Measurements from ENCODE around the gene ARHGEF3.
"Not testable (repeated sequence)": the region's sequence is repeated elsewhere in the genome, so short reads cannot be mapped to it uniquely, and the experiment has no call there.

Gene ARHGEF3

GRCh38 chr3:56769116-56769707 is 32.5 kb downstream of the ARHGEF3 start:
- no peak for DNase-seq

GRCh38 chr3:56764904-56765547 is 36.7 kb downstream of the ARHGEF3 start:
- no peak for DNase-seq

- DNase-seq = no peak
Measured at GRCh38 chr3:56764184-56764583, 37.6 kb downstream of the ARHGEF3 start.

GRCh38 chr3:56763233-56763632 is 38.5 kb downstream of the ARHGEF3 start:
- no peak for DNase-seq

DNA sequence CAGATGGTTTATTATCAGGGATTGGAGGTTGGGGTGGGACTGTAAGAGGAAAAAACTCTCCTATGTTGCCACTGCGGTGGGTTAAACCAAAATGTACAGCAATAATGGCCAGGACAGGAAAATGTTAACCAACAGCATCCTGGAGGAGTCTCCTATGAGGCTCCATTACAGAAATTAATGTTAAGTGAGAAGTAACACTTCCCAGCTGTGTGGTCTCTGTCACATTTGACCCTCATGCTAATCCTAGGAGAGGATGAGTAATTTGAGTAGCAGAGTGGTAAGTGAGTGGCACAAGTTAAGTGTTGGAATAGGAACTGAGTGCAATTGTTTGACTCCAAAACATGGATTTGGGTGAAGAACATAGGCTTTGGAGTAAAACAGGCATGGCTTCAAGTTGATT is 39.0 kb downstream of the ARHGEF3 start:
- no peak for DNase-seq

DNA sequence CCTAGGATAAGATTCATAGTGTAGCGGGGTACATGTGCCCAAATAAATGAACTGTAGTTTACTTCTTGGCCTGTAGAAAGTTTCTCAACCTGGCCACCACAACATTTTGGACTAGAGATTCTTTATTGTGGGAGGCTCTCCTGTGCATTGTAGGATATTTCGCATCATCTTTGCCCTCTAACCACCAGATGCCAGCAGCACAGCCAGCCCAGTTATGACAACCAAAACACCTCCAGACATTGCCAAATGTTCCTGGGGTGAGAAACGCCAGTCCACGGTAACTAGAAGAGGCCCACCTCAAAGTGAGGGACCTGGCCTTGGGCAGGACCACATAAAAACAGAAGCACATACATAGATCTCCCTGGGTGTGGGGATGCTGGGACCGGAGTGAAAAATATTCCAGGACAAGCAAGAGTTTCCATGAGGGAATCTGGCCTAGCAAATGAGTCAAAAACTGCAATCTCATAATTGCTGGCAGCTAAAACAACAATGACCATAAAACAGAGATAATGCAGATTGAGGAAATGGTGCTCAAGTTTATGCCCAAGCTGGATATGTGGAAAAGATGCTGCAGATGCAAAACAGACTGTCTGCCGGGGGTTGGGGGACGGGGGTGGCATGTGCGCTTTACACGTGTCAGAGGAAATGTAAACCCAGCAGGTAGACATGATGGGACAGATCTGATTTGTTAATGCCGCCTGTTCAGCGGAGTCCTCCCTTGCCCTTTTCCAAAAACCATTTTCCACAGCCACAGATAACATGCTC is 39.7 kb downstream of the ARHGEF3 start:
- DNase-seq = no peak

DNA sequence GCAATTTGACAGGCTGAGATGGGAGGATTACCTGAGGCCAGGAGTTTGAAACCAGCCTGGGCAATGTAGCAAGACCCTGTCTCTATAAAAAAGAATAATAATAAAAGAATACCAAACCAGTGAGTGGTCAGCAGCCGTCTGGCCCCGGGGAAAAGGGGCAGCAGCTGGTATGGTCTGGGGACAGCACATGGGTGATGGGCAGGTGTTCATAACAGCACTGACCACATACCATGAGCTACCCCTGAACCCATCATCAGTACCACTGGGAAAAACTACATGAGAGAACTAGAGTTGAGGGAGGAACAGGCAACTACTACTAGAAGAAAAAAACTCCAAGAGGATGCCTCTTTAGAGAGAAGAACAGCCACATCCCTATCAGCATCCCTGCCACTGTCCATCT is 40.7 kb downstream of the ARHGEF3 start:
- no peak for DNase-seq

DNA sequence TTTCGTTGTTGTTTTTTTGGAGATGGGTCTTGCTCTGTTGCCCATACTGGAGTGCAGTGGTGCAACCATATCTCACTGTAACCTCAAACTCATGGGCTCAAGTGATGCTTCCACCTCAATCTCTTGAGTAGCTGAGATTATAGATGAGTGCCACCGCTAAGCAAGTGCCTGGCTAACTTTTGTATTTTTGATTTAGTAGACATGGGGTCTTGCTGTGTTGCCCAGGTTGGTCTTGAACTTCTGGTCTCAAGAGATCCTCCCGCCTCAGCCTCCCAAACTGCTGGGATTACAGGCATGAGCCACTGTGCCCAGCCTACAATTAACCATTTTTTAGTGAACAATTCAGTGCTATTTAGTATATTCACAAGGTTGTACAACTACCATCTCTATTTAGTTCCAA is 42.2 kb downstream of the ARHGEF3 start:
- no peak for DNase-seq

- no peak for DNase-seq
Measured at GRCh38 chr3:56758539-56758981, 43.2 kb downstream of the ARHGEF3 start.

DNA sequence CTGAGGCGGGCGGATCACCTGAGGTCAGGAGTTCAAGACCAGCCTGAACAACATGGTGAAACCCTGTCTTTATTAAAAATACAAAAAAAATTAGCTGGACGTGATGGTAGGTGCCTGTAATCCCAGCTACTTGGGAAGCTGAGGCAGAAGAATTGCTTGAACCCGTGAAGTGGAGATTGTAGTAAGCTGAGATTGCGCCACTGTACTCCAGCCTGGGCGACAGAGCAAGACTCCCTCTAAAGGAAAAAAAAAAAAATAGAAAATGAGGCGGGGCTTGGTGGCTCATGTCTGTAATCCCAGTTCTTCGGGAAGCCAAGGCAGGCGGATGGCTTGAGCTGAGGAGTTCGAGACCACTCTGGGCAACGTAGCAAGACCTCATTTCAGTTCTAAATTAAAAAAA is 43.7 kb downstream of the ARHGEF3 start:
- not testable (repeated sequence) for DNase-seq

DNA sequence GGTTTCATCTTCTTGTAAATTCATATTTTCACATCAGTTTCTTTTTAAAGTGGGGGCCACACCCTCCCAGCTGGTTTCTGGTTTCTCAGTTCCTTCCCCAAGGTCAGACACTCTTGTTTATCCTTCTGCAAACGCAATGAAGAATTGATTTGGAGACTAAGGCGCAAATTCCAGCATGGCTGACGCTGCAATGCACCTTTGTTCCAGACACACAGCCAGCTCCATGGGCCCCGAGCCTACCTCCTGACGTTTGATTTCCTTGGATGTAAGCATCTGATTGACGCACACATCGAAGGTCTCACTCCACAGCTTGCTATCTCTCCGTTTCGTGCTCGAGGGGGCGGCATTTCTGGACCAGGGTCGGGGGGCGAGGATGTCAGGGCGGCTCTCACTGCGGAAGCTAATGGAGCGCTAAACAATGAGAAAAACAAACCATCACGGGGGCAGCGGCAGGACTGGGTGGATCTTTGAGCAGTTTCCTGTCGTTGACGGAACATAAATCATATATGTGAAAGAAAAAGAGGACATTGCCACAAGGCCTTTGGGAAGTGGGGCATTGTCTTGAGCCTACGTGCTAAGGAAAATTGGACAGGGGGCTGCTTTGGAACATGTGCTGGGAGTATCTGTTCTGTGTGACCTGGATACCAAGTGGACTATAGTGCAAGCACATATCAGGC is 46.9 kb downstream of the ARHGEF3 start:
- DNase-seq = no peak

DNA sequence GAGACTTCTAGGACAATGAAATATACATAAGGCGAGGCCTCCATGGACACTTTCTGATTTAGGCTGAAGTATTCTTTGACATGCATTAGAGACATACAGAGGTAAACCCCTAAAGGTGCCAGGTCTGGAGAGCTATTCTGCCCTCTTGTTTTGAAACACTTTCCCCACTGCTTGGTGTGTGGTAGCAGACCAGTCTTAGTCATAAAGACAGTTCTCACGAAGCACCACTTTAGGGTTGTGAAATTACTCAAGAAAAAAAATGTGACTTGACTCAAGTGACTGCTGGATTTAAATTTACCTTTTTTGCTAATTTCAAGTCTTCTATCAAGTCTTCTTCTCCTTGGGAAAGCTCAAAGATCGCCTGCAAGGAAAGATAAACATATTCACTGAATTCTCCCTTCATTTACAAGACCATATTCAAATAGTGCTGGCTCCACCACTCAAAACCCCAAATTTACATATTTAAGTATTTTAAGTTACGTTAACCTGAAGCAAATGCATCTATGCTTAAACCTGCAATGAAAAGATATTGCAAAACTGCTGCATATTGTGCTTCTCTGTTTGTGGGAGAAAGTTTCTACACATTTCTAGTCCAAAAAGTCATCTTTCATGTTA is 48.4 kb downstream of the ARHGEF3 start:
- no peak for DNase-seq

- no peak for DNase-seq
Measured at GRCh38 chr3:56751056-56751707, 50.6 kb downstream of the ARHGEF3 start.

- no peak for DNase-seq
Measured at GRCh38 chr3:56748663-56749231, 53.0 kb downstream of the ARHGEF3 start.

GRCh38 chr3:56747150-56747549 is 54.6 kb downstream of the ARHGEF3 start:
- DNase-seq = no peak

- DNase-seq = no peak
Measured at GRCh38 chr3:56744016-56744415, 57.7 kb downstream of the ARHGEF3 start.

DNA sequence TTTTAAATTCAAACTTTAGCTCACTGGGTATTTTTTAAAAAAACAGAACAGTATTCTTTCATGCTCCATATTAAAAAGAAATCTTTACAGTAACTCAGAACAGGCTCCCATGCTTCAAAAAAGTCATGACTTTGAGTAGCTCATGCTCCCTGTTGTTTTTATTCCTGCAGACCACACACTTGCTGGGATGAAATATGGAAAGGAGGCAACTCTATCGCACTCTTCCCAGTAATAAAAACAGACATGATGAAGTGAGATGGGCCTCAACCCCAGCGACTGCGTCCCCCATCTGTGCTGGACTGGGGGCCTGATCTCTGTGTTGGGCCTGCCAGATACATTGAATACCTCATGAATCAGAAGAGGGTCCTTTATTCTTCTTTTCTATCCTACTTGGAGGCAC is 58.9 kb downstream of the ARHGEF3 start:
- DNase-seq = no peak

DNA sequence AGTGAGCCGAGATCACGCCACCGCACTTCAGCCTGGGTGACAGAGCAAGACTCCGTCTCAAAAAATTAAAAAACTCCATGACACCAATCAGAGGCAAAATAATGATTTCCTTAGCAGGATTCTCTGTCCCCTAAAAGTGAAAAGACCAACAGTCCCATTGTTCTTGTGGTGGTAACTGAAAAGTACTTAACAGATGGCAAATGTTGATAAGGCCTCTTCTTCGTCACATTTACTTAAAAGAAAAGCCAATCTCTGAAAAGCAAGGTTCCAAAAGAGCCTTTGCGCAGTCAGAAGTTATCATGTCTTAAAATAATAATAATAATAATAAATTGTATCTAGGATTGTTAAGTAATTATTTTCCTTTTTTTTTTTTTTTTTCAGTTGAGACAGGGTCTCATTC is 62.7 kb downstream of the ARHGEF3 start:
- DNase-seq = no peak

- DNase-seq = no peak
Measured at GRCh38 chr3:56737006-56737405, 64.7 kb downstream of the ARHGEF3 start.

DNA sequence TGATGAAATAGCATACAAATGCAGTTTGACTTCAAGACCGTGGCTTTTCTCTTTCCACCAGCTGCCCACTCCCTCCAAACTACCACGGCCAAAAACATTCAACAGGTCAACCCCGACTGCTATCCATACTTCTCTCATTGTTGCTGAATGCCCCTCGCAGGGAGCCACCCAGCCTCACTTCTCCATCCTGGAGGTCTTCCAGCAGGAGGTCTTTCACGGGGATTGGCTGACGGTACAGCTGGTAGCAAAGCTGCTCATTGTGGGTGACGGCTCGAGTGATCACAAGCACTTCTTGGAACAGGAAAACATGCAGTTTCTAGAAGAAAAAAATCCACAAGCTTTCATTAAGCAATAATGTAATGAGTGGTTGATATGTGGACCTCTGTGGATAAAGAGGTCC is 69.6 kb downstream of the ARHGEF3 start:
- DNase-seq = no peak

GRCh38 chr3:56725175-56725574 is 76.6 kb downstream of the ARHGEF3 start:
- DNase-seq = peak; percentile 64

- DNase-seq = no peak
Measured at GRCh38 chr3:56724676-56725075, 77.1 kb downstream of the ARHGEF3 start.
